ENCODE data around the gene SETD6.

Gene SETD6

GRCh38 chr16:58494981-58495520 is 20.3 kb upstream of the SETD6 start:
- FAIRE-seq, result peak; percentile 67

GRCh38 chr16:58495521-58496331 is 19.6 kb upstream of the SETD6 start:
- no peak for FAIRE-seq

DNA sequence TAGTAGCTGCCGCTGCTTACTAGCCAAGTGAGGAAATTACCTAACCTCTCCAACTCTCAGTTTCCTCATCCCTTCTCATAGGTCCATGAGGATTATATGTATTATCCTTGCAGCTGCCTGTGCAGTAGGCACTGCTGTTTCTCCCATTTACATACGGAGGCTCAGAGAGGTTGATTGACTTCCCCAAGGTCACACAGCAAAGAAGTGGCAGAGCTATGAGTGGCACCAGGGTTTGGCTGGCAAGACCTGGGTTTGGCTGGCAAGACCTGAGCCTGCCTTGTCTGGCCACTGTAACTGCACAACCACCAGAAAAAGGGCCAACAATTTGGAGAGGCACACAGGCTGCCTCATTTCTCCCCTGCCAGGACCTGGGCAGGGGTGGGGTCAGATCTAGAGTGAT is 17.8 kb upstream of the SETD6 start:
- no peak for FAIRE-seq

DNA sequence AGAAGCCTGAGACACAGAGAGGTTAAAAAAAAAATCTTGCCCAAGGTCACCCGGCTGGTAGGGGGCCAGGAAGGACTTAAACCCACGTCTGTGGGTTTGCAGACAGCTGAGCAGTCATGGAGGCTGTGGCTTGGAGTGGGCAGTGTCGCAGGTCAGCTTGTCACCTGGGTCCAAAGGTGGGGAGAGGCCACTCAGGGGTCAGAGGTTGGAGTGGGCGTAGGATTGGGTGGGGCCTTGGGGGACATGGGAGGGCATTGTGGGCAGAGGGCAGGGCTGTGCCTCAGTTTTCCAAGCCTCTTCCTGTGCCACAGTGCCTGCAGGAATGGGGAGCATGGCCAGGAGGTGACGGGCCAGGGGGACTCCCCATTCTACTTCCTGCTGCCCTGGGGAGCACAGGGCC is 17.4 kb upstream of the SETD6 start:
- FAIRE-seq, result no peak

DNA sequence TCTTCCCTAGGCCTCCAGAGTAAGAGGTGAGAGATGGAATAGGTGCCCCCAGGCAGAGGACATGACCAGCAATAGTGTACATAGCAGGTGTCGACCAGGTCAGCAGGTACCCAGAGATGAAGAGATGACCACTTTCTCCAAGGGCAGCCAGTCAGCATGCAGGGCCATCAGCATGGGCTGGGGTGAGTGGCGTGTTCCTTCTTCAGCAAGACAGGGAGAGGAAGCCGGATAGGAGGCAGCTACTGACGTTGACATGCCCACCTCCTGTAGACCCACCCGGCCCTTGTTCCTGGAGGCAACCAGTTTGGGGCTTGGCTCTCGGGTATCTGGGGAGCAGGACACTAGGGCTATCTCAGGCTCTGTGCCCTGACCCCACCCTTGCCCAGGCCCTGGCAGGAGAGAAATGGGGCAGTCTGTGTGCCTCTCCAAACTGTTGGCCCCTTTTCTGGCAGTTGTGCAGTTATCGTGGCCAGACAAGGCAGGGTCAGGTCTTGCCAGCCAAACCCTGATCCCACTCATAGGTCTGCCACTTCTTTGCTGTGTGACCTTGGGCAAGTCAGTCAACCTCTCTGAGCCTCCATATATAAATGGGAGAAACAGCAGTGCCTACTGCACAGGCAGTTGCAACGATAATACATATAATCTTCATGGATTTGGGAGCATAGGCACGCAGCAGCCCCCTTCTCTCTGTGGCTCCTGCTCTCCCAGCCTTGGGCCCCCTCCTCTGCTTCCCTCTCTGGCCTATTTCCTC is 16.8 kb upstream of the SETD6 start:
- no peak for FAIRE-seq

- FAIRE-seq, result no peak
Measured at GRCh38 chr16:58499092-58499511, 16.2 kb upstream of the SETD6 start.

DNA sequence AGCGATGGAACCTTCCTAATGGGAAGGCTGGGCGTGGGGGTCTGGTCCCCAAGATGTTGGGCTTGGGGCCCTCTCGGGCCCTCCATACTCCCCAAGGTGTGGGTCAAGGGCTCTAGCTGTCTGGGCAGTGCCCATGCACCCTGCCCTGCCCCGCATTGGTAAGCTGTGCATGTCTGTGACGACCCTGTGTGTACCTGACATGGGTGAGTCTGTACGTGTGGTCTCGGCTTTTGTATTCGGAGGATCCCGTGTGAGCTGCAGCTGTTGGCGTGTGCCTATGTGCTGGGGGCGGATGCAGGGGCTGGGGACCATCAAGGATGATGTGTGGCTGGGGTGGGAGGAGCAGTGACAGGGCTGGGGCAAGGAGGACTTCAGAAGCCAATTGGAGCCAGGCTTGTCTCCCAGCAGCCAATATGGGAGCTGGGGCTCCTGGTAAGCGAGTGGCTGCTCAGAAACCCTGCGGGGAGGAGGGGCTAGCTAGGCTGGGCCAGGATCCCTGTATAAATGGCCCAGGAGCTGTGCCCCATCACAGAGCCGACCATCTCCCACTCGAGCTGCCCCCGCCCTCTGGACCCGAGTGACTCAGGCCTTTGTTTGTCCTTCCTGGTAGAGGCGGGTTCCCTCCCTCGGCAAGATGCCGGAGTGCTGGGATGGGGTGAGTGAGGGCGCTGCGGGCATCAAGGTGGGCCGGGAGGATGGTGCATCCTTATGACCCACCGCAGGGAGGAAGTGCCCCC is 15.5 kb upstream of the SETD6 start, which contains the start of gene NDRG4:
NDRG4 (plus strand) TSS at position 529 of the 737 bp plus-strand sequence; CDS start at position 635, 106 bp downstream.
- peak; percentile 39 for FAIRE-seq

DNA sequence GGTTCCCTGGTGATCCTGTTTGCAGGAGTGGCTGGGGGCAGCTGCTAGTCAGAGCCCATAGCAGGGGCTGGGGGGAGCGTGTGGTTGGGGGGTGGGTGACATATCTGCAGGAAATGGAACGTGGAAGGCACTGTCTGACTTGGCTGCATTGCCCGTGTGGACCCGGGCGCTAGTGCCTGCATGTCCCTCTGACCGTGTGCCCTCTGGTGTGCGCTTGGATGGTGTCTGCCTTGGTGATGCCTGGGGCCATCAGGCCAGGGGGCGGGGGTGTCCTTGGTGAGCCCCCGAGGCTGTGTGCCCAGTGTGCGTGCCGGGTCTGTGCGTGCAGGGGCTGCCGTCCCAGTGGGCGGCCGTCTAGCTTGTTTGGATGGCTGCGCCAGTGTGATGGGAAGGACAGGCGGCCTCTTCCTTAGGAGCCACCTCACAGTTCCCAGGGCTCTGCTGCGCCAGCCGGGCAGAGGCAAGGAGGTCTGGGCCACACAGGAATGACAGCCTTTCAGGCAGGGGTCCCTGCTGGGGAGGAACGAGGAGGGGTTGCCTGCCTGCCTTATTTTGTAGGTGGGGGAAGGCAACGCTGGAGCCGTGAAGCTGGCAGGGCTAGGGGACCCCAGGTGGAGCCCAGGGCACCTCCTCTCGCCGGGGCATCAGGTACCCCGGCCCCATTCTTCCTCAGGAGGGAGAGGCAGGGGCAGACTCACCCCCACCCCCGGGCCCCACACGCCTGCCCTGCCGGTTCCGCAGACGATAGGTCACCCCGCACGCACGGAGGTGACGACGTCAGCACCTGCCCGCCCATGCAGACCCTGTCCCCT is 14.7 kb upstream of the SETD6 start:
- no peak for FAIRE-seq

DNA sequence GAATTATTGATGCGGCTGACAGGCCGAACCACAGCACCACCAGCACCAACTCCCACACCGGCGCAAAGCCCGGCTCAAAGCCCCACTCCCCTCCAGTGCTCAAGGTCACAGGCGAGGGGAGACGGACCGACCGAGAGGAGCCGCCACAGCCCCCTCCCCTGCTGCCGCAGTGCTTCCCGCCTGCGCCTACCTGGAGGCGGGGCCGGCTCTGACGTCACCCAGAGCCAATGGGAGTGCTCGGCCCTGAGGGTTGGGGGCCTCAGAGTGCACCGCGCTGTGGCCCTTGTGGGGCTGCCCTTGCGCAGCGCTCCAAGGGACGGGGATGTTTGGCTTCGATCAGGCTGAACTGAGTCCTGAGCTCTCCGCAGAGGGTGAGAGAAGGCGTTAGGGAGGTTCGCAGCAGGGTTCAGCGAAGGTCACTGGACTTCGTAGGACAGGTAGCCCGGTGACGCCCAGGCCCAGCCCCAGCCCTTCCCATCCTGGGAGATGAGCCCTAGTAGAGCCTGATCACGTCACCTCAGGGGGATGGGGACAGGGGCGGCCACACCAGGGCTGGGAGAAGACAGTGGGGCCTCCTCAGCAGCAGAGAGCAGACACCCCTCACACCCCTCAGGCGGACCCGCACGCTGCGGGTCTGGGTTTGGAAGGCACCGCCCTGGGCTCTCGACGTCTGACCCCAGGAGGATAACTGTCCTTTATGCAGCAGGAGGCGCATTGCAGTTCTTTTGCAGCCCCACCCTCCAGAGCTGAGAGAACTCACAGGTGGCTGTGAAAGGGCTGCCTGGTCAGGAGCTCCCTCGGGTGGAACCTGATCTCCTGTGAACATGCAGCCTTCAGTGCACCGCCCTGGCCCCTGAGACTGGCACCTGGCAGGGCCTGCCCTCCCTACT is 13.8 kb upstream of the SETD6 start:
- FAIRE-seq, result no peak

- FAIRE-seq, result no peak
Measured at GRCh38 chr16:58502217-58502921, 12.9 kb upstream of the SETD6 start.

- FAIRE-seq, result no peak
Measured at GRCh38 chr16:58503166-58503862, 12.0 kb upstream of the SETD6 start.

DNA sequence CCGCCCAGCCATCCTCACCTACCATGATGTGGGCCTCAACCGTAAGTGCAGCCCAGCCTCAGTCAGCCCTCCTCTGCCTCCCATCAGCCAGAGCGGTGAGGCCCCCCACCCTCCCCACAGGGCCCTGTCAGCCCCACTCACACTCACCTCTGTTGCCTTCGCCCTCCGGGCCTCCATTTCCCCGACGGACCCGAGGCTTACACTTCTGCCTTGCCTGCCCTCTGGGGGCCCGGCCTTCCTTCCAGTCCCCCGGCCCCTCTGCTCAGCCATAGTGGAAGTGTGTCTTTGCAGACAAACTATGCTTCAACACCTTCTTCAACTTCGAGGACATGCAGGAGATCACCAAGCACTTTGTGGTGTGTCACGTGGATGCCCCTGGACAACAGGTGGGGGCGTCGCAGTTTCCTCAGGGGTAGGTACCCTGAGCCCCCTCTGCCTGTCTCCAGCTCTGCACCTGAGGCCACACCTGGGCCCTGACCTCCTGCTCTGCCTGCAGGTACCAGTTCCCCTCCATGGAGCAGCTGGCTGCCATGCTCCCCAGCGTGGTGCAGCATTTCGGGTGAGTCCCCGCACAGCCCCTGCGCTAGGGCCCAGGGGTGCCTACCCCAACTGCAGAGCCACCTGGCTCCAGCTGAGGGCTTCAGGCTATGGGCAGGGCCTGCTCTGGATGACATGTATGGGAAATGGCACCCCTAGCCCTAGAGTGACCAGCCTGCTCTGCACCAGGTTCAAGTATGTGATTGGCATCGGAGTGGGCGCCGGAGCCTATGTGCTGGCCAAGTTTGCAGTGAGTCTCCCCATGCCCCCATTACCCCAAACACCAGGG is 11.2 kb upstream of the SETD6 start:
- no peak for FAIRE-seq

DNA sequence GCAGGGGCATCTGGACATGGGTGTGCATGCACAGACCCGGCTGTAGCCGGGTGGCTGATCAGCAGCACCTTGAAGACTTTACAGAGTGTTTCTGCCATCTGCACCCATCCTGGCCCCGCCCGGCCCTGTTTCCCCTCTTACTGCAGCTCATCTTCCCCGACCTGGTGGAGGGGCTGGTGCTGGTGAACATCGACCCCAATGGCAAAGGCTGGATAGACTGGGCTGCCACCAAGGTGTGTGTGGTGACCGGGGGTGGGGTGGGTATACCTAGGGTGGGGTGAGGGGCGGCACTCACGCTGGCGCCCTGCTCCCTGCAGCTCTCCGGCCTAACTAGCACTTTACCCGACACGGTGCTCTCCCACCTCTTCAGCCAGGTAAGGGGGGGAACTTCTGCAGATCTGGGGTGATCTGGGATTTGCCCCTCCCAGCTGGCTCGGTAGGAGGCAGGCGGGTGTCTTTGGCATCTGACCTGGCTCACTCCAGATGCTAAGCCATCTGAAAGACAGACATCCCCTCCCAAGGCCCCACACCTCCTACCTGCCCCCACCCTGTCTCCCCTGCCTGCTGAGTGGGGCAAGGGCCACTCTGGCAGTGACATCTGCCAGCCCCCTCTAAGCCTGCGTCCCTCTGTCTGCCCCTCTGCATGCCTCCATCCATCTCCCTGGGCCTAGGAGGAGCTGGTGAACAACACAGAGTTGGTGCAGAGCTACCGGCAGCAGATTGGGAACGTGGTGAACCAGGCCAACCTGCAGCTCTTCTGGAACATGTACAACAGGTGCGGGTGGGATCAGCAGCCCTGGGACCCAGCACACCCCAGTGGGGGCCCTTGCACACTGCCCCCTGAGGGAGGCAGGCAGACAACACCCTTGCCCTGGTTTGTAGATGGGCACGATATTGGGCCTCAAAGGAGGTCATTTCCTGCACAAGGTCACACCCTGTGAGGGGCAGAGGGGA is 8.8 kb upstream of the SETD6 start:
- no peak for FAIRE-seq

GRCh38 chr16:58507195-58507962 is 7.9 kb upstream of the SETD6 start:
- FAIRE-seq, result no peak

DNA sequence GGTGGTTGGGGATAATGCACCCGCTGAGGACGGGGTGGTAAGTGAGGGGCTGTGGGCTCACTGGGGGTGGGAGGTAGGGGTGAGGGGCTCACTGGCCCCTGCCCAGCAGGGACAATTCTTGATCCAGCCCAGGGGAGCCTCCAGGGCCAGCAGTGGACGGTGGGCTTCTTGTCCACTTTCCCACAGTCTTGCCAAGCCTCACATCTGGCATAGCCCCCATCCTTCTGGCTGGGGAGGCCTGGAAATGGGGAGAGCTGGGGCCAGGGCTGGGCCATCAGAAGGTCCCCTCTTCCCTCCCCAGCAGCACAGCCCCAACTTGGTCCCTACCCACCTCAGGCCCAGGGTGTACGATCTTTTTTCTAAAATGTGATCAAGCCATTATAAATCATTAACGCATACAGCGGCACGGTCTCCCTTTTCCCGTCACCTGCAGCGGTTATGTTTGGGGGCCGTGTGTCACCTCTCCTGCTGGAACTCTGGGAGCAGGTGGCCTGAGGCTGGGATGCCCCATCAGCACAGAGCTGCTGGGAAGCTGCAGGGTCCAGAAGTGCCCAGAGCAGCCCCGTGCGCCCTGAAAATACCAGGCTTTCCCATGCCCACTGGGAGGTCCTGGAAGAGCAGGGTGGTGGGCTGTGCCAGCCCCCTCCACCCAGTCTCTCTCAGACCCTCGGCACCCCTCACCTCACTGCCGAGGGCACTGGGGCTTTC is 7.2 kb upstream of the SETD6 start:
- FAIRE-seq, result no peak

DNA sequence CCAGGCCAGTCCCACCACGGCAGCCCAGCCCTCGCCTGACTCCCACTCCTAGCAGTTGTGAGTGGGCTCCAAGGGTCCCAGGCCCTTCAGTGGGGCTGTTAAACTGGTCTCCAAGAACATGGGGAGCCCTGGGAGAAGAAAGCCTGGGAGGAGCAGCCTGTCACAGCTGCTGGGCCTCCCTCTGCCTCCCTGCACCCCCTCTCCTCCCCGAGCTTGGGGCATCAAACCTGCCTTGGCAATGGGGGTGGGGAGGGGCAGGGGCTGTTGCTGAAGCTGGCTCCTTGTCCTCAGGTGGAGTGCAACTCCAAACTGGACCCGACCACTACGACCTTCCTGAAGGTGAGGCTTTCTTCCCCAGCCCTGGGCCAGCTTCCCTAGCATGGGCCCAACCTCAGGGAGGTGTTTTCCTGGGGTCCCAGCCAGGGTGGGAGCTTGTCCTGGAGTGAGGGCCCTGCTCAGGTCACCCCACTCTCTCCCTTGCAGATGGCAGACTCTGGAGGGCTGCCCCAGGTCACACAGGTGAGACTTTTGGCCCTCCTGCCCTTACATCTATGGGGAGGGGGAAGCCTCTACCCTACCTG is 6.6 kb upstream of the SETD6 start:
- no peak for FAIRE-seq
